ENCODE data around the gene TP63. TPM values are rescaled to one million over a fixed set of nuclear protein-coding genes. Genes with fewer than 3 reads are reported as not detected.

TP63 gene
- polyA plus RNA-seq, 3 donors: not detected

DNA sequence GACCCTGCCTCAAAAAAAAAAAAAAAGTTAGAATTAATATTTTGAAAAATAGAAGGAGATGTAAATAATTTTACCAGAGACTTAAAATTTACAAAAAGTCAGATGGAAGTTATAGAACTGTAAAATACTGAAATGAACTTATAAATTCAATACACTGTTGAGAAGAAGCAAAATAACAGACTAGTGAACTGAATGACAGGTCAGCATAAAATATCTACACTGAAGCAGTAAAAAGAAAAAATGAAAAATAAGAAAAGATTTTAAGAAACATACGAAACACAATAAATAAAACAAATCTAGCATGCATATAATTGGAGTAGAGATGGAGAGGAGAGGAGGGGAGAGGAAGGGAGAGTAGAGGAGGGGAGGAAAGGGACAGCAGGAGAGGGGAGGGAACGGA is 33.3 kb upstream of the TP63 start:
- Histone ChIP-seq H3K27me3 (ENCODE audit: control insufficient read depth in 2 of 2, insufficient read depth in 2 of 2, low read length in 2 of 2) (no peaks in the 10 kb centered on the region), H3K4me2 (replicated peaks; ENCODE audit: extremely low read depth, low read length, poor library complexity, severe bottlenecking) (no peak overlapping the region), H3K4me3 (replicated peaks in 1 of 3; ENCODE audit: low read depth in 2 of 3, low read length in 3 of 3) (no peak overlapping the region), H3K36me3 (replicated peaks in 1 of 2; ENCODE audit: control insufficient read depth in 1 of 2, insufficient read depth in 2 of 2, low read length in 2 of 2) (no peaks in the 10 kb centered on the region), H2AFZ (ENCODE audit: insufficient read depth, low read depth, low read length, poor library complexity, severe bottlenecking) (no peak overlapping the region), H4K20me1 (ENCODE audit: insufficient read depth, low read length) (no peaks in the 10 kb centered on the region), H3K9me3 (replicated peaks in 1 of 2; ENCODE audit: control insufficient read depth in 1 of 2, insufficient read depth in 1 of 2, low read length in 2 of 2) (no peaks in the 10 kb centered on the region), H3K27ac (ENCODE audit: low read depth in 1 of 2, low read length in 2 of 2) (no peak overlapping the region), H3K9ac (ENCODE audit: insufficient read depth, low read length, poor library complexity, severe bottlenecking) (no peak overlapping the region), H3K4me1 (ENCODE audit: control insufficient read depth in 1 of 2, insufficient read depth in 2 of 2, low read length in 2 of 2) (no peaks in the 10 kb centered on the region), H3K79me2 (ENCODE audit: insufficient read depth, low read length) (no peaks in the 10 kb centered on the region)
- Mint-ChIP-seq H3K27ac (no peak overlapping the region), H3K4me3 (no peak overlapping the region), H3K4me1 (peaks cover 9% of the 10 kb centered on the region), H3K27me3 (ENCODE audit: low read depth in 3 of 3) (peaks cover 2 to 3% (median 2%) of the 10 kb centered on the region in 3 donors), H3K36me3 (no peaks in the 10 kb centered on the region), H3K9me3 (peaks cover 0 to 11% (median 6%) of the 10 kb centered on the region in 7 donors)
- intact Hi-C loops (cut with micrococcal nuclease): no loop called here
- DNase-seq: no peak
- TF ChIP-seq, protein P1, sequence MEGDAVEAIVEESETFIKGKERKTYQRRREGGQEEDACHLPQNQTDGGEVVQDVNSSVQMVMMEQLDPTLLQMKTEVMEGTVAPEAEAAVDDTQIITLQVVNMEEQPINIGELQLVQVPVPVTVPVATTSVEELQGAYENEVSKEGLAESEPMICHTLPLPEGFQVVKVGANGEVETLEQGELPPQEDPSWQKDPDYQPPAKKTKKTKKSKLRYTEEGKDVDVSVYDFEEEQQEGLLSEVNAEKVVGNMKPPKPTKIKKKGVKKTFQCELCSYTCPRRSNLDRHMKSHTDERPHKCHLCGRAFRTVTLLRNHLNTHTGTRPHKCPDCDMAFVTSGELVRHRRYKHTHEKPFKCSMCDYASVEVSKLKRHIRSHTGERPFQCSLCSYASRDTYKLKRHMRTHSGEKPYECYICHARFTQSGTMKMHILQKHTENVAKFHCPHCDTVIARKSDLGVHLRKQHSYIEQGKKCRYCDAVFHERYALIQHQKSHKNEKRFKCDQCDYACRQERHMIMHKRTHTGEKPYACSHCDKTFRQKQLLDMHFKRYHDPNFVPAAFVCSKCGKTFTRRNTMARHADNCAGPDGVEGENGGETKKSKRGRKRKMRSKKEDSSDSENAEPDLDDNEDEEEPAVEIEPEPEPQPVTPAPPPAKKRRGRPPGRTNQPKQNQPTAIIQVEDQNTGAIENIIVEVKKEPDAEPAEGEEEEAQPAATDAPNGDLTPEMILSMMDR (IDR thresholded peaks at IDR 0.05): no peak
- WGBS (ENCODE audit: insufficient coverage): 43% methylated on average over 1 of the region's 2 CpGs

- Histone ChIP-seq H2AFZ (ENCODE audit: insufficient read depth, low read depth, low read length, poor library complexity, severe bottlenecking) (no peak overlapping the region), H3K79me2 (ENCODE audit: insufficient read depth, low read length) (no peaks in the 10 kb centered on the region), H3K27me3 (ENCODE audit: control insufficient read depth in 2 of 2, insufficient read depth in 2 of 2, low read length in 2 of 2) (no peaks in the 10 kb centered on the region), H3K4me3 (replicated peaks in 1 of 3; ENCODE audit: low read depth in 2 of 3, low read length in 3 of 3) (no peak overlapping the region), H3K27ac (ENCODE audit: low read depth in 1 of 2, low read length in 2 of 2) (no peak overlapping the region), H4K20me1 (ENCODE audit: insufficient read depth, low read length) (no peaks in the 10 kb centered on the region), H3K9me3 (replicated peaks in 1 of 2; ENCODE audit: control insufficient read depth in 1 of 2, insufficient read depth in 1 of 2, low read length in 2 of 2) (no peaks in the 10 kb centered on the region), H3K4me1 (ENCODE audit: control insufficient read depth in 1 of 2, insufficient read depth in 2 of 2, low read length in 2 of 2) (no peaks in the 10 kb centered on the region), H3K9ac (ENCODE audit: insufficient read depth, low read length, poor library complexity, severe bottlenecking) (no peak overlapping the region), H3K4me2 (replicated peaks; ENCODE audit: extremely low read depth, low read length, poor library complexity, severe bottlenecking) (no peak overlapping the region), H3K36me3 (replicated peaks in 1 of 2; ENCODE audit: control insufficient read depth in 1 of 2, insufficient read depth in 2 of 2, low read length in 2 of 2) (no peaks in the 10 kb centered on the region)
- 68% methylated on average over 4 of the region's 6 CpGs for WGBS (ENCODE audit: insufficient coverage)
- H3K4me1 Mint-ChIP-seq: peaks cover 6% of the 10 kb centered on the region
- no peak overlapping the region for H3K4me3 Mint-ChIP-seq
- intact Hi-C loops (cut with micrococcal nuclease): no loop called here
- no peaks in the 10 kb centered on the region for H3K36me3 Mint-ChIP-seq
- TF ChIP-seq, protein P1 (IDR thresholded peaks at IDR 0.05): no peak
- DNase-seq: no peak
- no peak overlapping the region for H3K27ac Mint-ChIP-seq
- peaks cover 0 to 11% (median 6%) of the 10 kb centered on the region in 7 donors for H3K9me3 Mint-ChIP-seq
- H3K27me3 Mint-ChIP-seq (ENCODE audit: low read depth in 3 of 3): peaks cover 2 to 3% (median 2%) of the 10 kb centered on the region in 3 donors
Observed at GRCh38 chr3:189598530-189599225, 32.5 kb upstream of the TP63 start.

All from CD14-positive monocyte (primary cell).